Endometrial microvascular endothelial cells (primary cell): ENCODE results near the gene RYR1. TPM values are rescaled to one million over a fixed set of nuclear protein-coding genes. Genes with fewer than 3 reads are reported as not detected.

ENCODE experiments used
- total RNA-seq: library from RNA; depleted of rRNA; stranded (reverse); fragments of >200 nt; gene quantifications from one replicate; pipeline ENCODE4 v1.2.3, GENCODE V29; 2015; ENCODE audit errors: inconsistent ontology term

The RYR1 gene
- total RNA-seq, 1 donor from 2014 or later = not detected

Other genes starting within 250 kb of the RYR1 start
- gene DPF1, start 209.5 kb upstream of the RYR1 start, total RNA-seq = 14.9 TPM
- gene PPP1R14A, start 177.3 kb upstream of the RYR1 start, total RNA-seq = not detected
- gene SPINT2, start 169.1 kb upstream of the RYR1 start, total RNA-seq = not detected
- gene C19orf33, start 129.4 kb upstream of the RYR1 start, total RNA-seq = 7.7 TPM
- 88.4 TPM for gene YIF1B, start 117.7 kb upstream of the RYR1 start, total RNA-seq
- gene KCNK6, start 113.8 kb upstream of the RYR1 start, total RNA-seq = 1.8 TPM
- not detected for gene CATSPERG, start 97.9 kb upstream of the RYR1 start, total RNA-seq
- 395 TPM for gene PSMD8, start 59.1 kb upstream of the RYR1 start, total RNA-seq
- 1.1 TPM for gene GGN, start 45.7 kb upstream of the RYR1 start, total RNA-seq
- gene SPRED3, start 45.0 kb upstream of the RYR1 start, total RNA-seq = 7.0 TPM
- gene FAM98C, start 30.6 kb upstream of the RYR1 start, total RNA-seq = 12.9 TPM
- gene RASGRP4, start 7.5 kb upstream of the RYR1 start, total RNA-seq = not detected
- gene MAP4K1, start 184.3 kb downstream of the RYR1 start, total RNA-seq = not detected
- 582 TPM for gene EIF3K, start 185.5 kb downstream of the RYR1 start, total RNA-seq
- gene ACTN4, start 214.0 kb downstream of the RYR1 start, total RNA-seq = 703 TPM